Measurements from ENCODE around the gene COX7A2L. TPM values are rescaled to one million over a fixed set of nuclear protein-coding genes. Genes with fewer than 3 reads are reported as not detected.
"Not testable (repeated sequence)": the region's sequence is repeated elsewhere in the genome, so short reads cannot be mapped to it uniquely, and the experiment has no call there.

Gene COX7A2L
- polyA plus RNA-seq, 5 donors: 175 to 200 (median 186) TPM

GRCh38 chr2:42369532-42370229 is 8.7 kb upstream of the COX7A2L start:
- DNase-seq: no peak

- no peak for DNase-seq
Measured at GRCh38 chr2:42368817-42369531, 8.0 kb upstream of the COX7A2L start.

GRCh38 chr2:42367835-42368234 is 6.8 kb upstream of the COX7A2L start:
- no peak for DNase-seq

- DNase-seq: no peak
Measured at GRCh38 chr2:42366411-42366810, 5.4 kb upstream of the COX7A2L start.

- DNase-seq: no peak
Measured at GRCh38 chr2:42364658-42365057, 3.6 kb upstream of the COX7A2L start.

GRCh38 chr2:42363413-42363812 is 2.4 kb upstream of the COX7A2L start:
- no peak for DNase-seq

GRCh38 chr2:42361728-42362283 is 789 bp upstream of the COX7A2L start:
- no peak for DNase-seq

- DNase-seq: peak in 1 of 2 donors; percentile 16
Measured at GRCh38 chr2:42360493-42360889, 526 bp downstream of the COX7A2L start.

GRCh38 chr2:42359965-42360483 is 993 bp downstream of the COX7A2L start:
- DNase-seq: peak; percentile 26 to 40

- DNase-seq: no peak
Measured at GRCh38 chr2:42359304-42359964, 1.6 kb downstream of the COX7A2L start.

GRCh38 chr2:42353792-42354429 is 7.1 kb downstream of the COX7A2L start:
- no peak for DNase-seq

- no peak for DNase-seq
Measured at GRCh38 chr2:42351864-42352263, 9.2 kb downstream of the COX7A2L start.

GRCh38 chr2:42350434-42351063 is 10.5 kb downstream of the COX7A2L start:
- no peak for DNase-seq

GRCh38 chr2:42348113-42348805 is 12.8 kb downstream of the COX7A2L start:
- no peak for DNase-seq

GRCh38 chr2:42347518-42347917 is 13.5 kb downstream of the COX7A2L start:
- not testable (repeated sequence) for DNase-seq

GRCh38 chr2:42346856-42347255 is 14.2 kb downstream of the COX7A2L start:
- not testable (repeated sequence) for DNase-seq

- DNase-seq: no peak
Measured at GRCh38 chr2:42345986-42346385, 15.0 kb downstream of the COX7A2L start.

- no peak for DNase-seq
Measured at GRCh38 chr2:42342795-42343241, 18.2 kb downstream of the COX7A2L start.

GRCh38 chr2:42342061-42342794 is 18.8 kb downstream of the COX7A2L start:
- DNase-seq: no peak

Data from right lung (tissue), 5 donors.